Measurements from ENCODE around the gene MAGEC3. TPM values are rescaled to one million over a fixed set of nuclear protein-coding genes. Genes with fewer than 3 reads are reported as not detected.

MAGEC3 gene
- total and polyA plus RNA-seq, 10 of the 15 experiments (the other 5 are each of a cell fraction or from before 2014, with no cell fraction given), result not detected

DNA sequence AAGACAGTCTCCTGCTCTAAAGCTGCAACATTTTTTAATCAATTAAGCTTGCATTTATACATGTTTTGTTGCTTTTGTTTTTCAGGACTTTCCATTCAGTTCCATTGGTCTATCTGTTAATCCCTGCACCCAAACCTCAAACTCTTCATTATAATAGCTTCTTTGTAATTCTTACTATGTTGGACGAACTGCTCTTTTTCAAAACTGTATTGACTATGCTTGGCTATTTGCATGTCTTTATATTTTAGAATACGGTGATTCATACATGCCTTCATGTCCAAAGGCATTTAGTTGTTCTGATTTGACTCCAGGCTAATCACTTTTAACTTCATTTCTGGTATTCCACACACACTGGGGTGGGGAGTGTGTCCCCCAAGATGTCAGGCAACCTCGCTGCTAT is 79.7 kb downstream of the MAGEC3 start (continued):
- TF ChIP-seq, protein P1, sequence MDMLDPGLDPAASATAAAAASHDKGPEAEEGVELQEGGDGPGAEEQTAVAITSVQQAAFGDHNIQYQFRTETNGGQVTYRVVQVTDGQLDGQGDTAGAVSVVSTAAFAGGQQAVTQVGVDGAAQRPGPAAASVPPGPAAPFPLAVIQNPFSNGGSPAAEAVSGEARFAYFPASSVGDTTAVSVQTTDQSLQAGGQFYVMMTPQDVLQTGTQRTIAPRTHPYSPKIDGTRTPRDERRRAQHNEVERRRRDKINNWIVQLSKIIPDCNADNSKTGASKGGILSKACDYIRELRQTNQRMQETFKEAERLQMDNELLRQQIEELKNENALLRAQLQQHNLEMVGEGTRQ (IDR thresholded peaks at IDR 0.05; ENCODE audit: borderline replicate concordance, low read depth, low read length), result no peak

DNA sequence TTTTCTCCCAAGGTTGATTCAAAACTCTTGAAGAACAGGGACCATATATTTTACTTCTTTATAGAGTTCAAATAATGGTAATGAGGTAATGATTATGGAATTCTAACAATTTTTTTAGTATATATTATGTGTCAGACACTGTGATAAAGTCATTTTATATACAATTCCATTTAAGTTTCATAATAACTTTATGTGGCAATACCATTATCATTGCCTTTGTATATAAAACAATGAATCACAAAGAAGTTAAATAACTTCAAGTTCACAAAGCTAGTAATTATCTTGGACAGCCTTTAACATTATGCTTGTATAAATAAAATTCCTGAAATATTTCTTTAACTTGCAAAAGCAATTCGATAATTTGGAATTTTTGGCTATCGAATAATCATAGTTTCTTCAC is 86.2 kb downstream of the MAGEC3 start:
- H2AFZ ChIP-seq (ENCODE audit: control insufficient read depth, low read depth, low read length), result no peak overlapping the region
- H3K27ac ChIP-seq (ENCODE audit: control insufficient read depth, insufficient read depth), result no peak overlapping the region
- no peak overlapping the region for H3K9ac ChIP-seq (ENCODE audit: control insufficient read depth, insufficient read depth, low read length)
- ATAC-seq (no peak), FAIRE-seq (no peak), DNase-seq (ENCODE audit: low read depth, low spot score) (no peak)
- no peaks in the 10 kb centered on the region for H3K4me1 ChIP-seq (ENCODE audit: control insufficient read depth, insufficient read depth, low read length)
- RAD21 ChIA-PET (ENCODE audit: unreplicated experiment), result no interaction called here
- H4K20me1 ChIP-seq (ENCODE audit: control insufficient read depth, insufficient read depth), result no peaks in the 10 kb centered on the region
- H3K9me3 ChIP-seq (replicated peaks; ENCODE audit: control insufficient read depth, insufficient read depth, low read length), result no peaks in the 10 kb centered on the region
- SMC1A ChIA-PET (ENCODE audit: uncharacterized antibody, unreplicated experiment), result no interaction called here
- POLR2A ChIA-PET, result no interaction called here
- no TSS peak for BruUV-seq (replicated peaks)
- CTCF ChIA-PET, result no interaction called here
- H3K27me3 ChIP-seq (replicated peaks in 1 of 2; ENCODE audit: control insufficient read depth in 2 of 2, insufficient read depth in 2 of 2, low read length in 1 of 2), result no peaks in the 10 kb centered on the region
- TF ChIP-seq, protein P2, sequence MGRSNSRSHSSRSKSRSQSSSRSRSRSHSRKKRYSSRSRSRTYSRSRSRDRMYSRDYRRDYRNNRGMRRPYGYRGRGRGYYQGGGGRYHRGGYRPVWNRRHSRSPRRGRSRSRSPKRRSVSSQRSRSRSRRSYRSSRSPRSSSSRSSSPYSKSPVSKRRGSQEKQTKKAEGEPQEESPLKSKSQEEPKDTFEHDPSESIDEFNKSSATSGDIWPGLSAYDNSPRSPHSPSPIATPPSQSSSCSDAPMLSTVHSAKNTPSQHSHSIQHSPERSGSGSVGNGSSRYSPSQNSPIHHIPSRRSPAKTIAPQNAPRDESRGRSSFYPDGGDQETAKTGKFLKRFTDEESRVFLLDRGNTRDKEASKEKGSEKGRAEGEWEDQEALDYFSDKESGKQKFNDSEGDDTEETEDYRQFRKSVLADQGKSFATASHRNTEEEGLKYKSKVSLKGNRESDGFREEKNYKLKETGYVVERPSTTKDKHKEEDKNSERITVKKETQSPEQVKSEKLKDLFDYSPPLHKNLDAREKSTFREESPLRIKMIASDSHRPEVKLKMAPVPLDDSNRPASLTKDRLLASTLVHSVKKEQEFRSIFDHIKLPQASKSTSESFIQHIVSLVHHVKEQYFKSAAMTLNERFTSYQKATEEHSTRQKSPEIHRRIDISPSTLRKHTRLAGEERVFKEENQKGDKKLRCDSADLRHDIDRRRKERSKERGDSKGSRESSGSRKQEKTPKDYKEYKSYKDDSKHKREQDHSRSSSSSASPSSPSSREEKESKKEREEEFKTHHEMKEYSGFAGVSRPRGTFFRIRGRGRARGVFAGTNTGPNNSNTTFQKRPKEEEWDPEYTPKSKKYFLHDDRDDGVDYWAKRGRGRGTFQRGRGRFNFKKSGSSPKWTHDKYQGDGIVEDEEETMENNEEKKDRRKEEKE (IDR thresholded peaks at IDR 0.05), result no peak
- no peak for TF ChIP-seq EED (IDR thresholded peaks at IDR 0.05; ENCODE audit: low read depth)
- no peak for TF ChIP-seq FOXK2 (IDR thresholded peaks at IDR 0.05)
- TF ChIP-seq ZNF207 (IDR thresholded peaks at IDR 0.05; ENCODE audit: borderline replicate concordance), result no peak
- no peak for TF ChIP-seq NFIC (IDR thresholded peaks at IDR 0.05; ENCODE audit: low read depth, low read length)
- no peak for TF ChIP-seq NRF1 (conservative IDR thresholded peaks at IDR 0.05; ENCODE audit: low read depth, low read length)
- no peak for TF ChIP-seq NFYA (IDR thresholded peaks at IDR 0.05; ENCODE audit: borderline replicate concordance, low read depth, low read length)
- no peaks in the 10 kb centered on the region for H3K79me2 ChIP-seq (ENCODE audit: control insufficient read depth, insufficient read depth, low read length)
- in situ Hi-C loops (cut with MboI), result no loop called here
- no peaks in the 10 kb centered on the region for H3K36me3 ChIP-seq (ENCODE audit: control insufficient read depth in 2 of 2, insufficient read depth in 2 of 2, low read length in 1 of 2)
- H3K4me3 ChIP-seq, result no peak overlapping the region
- intact Hi-C loops (cut with micrococcal nuclease; ENCODE audit: unreplicated experiment), result no loop called here
- WGBS (ENCODE audit: insufficient coverage, insufficient replicate concordance, low lambda C conversion rate, missing lambda C conversion rate), result 0% methylated on average over 2 of the region's 2 CpGs
- no peak overlapping the region for H3K4me2 ChIP-seq (ENCODE audit: control insufficient read depth, insufficient read depth)

Measured in GM12878 (cell line).